Measurements from ENCODE around the gene AZU1.
"Not testable (repeated sequence)": the region's sequence is repeated elsewhere in the genome, so short reads cannot be mapped to it uniquely, and the experiment has no call there.

AZU1 gene

DNA sequence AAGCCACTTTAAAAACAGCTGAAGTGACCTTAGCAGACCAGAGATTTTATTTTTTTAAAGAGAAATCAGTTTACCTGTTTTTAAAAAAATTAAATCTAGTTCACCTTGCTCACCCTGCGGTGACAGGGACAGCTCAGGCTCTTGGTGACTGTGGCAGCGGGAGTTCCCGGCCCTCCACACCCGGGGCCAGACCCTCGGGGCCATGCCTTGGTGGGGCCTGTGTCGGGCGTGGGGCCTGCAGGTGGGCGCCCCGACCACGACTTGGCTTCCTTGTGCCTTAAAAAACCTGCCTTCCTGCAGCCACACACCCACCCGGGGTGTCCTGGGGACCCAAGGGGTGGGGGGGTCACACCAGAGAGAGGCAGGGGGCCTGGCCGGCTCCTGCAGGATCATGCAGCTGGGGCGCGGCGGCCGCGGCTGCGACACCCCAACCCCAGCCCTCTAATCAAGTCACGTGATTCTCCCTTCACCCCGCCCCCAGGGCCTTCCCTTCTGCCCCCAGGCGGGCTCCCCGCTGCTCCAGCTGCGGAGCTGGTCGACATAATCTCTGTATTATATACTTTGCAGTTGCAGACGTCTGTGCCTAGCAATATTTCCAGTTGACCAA is 16.7 kb upstream of the AZU1 start:
- DNase-seq (ENCODE audit: low read depth): no peak

DNA sequence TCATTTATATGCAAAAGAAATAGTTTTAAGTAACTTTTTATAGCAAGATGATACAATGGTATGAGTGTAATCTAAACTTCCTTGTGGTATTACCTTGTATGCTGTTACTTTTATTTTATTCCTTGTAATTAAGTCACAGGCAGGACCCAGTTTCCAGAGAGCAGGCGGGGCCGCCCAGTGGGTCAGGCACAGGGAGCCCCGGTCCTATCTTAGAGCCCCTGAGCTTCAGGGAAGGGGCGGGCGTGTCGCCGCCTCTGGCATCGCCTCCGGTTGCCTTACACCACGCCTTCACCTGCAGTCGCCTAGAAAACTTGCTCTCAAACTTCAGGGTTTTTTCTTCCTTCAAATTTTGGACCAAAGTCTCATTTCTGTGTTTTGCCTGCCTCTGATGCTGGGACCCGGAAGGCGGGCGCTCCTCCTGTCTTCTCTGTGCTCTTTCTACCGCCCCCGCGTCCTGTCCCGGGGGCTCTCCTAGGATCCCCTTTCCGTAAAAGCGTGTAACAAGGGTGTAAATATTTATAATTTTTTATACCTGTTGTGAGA is 16.1 kb upstream of the AZU1 start:
- no peak for DNase-seq (ENCODE audit: low read depth)

DNA sequence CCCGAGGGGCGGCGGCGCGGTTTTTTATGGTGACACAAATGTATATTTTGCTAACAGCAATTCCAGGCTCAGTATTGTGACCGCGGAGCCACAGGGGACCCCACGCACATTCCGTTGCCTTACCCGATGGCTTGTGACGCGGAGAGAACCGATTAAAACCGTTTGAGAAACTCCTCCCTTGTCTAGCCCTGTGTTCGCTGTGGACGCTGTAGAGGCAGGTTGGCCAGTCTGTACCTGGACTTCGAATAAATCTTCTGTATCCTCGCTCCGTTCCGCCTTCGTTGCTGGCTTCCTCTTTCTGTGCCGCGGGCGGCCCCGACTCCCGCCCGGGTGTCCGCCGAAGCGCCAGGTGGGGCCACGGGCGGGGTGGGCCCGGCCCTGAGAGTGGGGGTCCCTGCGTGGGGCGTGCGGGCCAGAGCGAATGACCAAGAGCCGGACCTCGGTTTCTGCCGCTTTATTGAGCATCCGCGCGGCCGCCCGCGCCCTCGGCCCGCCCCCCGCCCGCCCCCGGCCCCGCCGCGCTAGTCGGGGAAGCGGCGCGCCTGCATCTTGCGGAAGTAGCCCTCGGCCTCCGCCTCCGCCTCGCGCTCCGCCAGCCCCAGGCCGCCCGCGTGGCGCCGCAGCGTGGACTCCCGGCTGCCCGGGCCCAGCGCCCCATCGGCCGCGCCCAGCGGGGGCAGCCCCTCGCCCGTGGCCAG is 15.4 kb upstream of the AZU1 start:
- DNase-seq (ENCODE audit: low read depth): no peak

DNA sequence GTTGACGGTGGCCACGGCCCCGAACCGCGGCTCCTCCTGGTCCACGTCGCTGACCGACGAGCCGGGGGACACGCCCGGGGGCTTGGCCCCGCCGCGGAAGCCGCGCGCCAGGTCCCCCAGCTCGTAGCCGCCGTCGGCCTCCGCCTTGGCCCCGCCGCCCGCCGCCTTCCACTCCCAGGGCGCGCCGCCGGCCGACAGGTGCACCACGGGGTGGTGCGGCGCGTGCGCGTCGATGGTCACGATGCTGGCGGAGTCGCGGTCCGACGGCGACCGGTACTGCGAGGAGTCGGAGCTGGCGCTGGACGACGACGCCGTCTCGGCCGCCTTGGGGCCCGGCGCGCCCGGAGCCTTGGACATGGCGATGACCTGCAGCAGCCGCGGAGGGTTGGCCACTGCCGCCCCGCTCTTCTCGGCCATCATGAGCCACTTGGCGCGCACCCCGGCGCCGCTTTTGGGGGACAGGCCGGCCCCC is 14.9 kb upstream of the AZU1 start:
- DNase-seq (ENCODE audit: low read depth): no peak

DNA sequence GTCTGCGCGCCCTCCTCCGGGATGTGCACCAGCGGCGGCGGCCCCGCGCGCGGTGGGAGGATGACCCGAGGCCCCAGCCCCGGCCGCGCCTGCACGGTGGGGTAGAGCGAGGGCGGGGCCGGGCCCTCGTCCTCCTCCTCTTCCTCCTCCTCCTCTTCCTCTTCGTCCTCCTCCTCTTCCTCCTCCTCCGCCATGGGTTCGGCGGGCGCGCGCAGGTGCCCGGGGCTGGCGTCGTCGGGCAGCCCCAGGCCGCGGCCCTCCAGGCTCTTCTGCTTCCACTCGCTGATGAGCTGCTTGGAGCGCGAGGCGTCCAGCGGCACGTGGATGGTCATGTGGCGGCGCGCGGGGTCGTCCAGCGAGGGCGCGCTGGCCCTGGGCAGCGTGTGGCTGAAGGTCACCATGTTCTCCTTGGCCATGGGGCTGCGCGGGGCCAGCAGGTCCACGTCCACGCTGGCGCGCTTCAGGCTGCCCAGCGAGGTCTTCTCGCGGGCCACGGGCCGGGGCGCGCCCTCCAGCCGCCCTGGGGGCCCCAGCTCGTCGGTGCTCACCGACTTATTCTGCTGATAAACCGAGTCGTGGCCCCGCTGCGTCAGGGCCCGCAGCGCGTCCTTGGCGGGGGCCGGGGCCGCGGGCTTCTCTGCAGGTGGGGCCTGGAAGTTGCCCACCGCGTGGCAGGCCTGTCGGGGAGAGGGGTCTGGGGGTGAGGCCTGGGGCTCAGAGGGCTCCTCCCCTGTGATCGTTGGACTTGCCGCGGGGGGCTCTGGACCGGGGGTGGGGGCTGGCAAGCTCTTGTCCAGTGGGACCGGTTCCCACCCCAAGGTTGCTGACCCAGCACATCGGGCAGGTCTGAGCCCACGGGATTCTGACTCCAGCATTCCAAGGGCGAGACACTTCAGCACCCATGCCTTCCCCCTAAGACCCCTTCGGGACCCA is 14.2 kb upstream of the AZU1 start:
- no peak for DNase-seq (ENCODE audit: low read depth)

DNA sequence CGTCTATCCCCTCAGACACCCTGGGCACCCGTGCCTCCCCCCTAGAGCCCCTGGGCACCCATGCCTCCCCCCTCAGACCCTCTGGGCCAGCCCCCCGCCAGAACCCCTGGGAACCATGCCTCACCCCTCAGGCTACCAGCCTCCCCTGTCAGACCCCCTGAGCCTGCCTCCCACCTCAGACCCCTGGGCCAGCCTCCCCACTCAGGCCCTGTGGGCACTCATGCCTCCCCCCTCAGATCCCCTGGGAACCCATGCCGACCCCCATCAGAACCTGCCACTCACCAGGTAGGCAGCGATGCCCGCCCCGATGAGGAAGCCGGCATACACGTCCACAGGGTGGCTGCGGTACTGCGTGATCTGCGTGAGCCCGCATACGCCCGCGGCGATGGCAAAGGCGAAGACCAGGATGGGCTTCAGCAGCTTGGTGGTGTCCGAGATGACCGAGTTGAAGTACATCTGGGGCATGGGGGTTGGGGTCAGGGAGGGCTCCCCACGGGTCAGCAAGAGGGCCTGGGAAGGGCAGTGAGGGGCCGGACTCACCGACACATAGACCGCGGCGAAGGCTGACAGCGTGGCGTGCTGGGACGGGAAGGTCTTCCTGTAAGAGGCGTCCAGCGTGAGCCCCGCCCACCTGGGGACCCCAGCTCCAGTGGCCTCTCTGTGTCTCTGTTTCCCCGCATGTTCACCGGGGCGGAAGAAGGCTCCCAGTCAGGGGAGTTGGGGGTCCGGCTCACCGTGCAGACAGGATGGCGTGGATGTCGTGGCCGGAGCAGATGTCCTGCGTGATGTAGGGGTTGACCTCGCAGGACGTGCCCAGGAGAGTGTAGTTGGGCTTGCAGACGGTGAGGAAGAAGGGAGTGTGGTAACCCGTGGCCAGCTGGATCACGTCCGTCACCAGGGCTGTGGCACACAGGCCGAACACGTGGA is 13.2 kb upstream of the AZU1 start:
- DNase-seq (ENCODE audit: low read depth): no peak

DNA sequence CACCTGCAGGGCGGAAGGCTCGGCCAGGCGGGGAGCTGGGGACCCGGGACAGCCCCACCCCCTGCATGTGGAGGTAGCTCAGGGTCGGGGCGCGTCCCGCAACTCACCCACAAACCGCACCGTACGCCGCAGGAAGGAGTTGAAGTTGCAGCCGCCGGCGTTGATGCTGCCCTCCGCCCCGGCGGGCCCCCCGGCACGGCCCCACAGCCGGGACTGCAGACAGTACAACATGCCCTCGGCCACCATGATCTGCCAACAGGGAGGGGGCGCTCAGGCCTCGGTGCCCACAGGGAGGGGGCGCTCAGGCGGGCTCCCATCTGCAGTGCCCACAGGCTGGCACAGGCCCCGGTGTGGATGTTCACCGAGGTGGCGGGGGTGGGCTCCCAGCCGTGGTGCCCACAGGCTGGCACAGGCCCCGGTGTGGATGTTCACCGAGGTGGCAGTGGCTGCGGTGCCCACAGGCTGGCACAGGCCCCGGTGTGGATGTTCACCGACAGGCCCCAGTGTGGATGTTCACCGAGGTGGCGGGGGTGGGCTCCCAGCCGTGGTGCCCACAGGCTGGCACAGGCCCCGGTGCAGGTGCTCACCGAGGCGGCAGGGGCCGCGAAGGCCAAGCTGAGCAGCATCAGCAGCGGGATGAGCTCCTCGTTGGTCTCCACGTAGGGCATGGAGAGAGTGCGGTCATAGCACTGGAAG is 12.4 kb upstream of the AZU1 start:
- DNase-seq (ENCODE audit: low read depth): no peak

DNA sequence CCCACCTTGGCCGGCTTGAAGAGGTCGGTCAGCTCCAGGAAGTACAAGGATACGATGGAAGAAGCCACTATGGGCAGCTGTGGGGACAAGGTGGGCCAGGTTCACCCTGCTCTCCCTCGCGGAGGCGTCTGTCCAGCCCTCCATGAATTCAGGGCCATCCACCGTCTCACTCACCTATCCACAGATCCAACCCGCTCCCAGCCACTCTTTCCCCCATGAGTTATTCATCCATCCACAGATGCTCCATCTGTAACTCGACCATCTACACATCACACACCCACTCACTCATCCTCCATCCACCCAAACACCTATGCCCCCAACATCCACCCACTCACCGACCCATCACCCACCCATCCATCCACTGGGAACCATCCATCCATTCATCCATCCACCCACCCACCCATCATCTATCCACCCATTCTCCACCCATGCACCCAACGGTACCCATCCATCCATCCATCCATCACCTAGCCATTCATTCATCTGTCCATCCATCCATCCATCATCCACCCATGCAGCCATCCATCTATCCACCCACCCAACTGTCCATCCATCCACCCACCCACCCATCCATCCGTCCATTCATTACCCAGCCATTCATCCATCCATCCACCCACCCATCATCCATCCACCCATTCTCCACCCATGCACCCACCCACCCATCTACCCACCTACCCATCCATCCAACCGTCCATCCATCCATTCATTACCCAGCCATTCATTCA is 11.7 kb upstream of the AZU1 start:
- no peak for DNase-seq (ENCODE audit: low read depth)

DNA sequence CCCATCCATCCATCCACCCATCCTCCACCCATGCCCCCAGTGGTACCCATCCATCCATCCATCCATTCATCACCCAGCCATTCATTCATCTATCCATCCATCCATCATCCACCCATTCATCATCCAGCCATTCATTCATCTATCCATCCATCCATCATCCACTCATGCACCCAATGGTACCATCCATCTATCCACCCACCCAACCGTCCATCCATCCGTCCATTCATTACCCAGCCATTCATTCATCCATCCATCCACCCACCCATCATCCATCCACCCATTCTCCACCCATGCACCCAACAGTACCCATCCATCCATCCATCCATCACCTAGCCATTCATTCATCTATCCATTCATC is 11.2 kb upstream of the AZU1 start:
- no peak for DNase-seq (ENCODE audit: low read depth)

DNA sequence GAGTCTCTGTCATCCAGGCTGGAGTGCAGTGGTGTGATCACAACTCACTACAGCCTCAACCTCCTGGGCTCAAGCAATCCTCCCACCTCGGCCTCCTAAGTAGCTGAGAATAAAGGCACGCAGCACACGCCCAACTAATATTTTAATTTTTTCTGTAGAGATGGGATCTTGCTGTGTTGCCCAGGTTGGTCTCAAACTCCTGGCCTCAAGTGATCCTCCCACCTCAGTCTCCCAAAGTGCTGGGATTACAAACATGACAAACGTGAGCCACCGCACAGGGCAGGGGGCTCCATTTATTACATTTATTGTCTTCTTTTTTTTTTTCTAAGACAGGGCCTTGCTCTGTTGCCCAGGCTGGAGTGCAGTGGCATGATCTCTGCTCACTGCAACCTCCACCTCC is 7.4 kb upstream of the AZU1 start:
- not testable (repeated sequence) for DNase-seq (ENCODE audit: low read depth)

DNA sequence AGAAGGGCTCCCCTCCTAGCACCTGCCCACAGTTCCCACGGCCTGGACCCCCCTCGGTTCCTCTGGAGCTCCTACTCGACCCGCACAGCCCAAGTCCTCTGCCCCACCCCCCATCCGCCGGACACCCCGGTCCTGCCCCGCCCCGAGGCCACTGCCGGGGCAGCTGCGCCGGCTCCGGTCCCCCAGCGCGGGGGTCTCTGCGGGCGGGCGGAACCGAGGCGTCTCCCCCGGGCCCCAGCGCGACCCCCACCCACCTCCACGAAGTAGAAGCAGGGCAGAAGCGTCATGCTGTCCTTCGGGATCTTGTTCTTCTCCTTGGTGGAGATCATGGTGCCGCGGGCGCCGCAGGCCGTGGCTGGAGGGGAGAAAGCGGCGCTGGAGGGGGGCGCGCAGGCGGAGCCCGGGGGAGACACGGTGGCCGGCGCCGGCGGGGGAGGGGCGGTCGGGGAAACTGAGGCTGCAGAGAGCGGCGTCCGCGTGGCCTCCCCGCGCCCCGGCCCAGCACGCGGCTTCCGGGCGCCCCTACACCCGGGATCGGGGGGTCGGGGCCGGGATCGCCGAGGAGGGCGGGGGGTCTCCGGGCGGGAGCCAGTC is 6.3 kb upstream of the AZU1 start:
- no peak for DNase-seq (ENCODE audit: low read depth)

DNA sequence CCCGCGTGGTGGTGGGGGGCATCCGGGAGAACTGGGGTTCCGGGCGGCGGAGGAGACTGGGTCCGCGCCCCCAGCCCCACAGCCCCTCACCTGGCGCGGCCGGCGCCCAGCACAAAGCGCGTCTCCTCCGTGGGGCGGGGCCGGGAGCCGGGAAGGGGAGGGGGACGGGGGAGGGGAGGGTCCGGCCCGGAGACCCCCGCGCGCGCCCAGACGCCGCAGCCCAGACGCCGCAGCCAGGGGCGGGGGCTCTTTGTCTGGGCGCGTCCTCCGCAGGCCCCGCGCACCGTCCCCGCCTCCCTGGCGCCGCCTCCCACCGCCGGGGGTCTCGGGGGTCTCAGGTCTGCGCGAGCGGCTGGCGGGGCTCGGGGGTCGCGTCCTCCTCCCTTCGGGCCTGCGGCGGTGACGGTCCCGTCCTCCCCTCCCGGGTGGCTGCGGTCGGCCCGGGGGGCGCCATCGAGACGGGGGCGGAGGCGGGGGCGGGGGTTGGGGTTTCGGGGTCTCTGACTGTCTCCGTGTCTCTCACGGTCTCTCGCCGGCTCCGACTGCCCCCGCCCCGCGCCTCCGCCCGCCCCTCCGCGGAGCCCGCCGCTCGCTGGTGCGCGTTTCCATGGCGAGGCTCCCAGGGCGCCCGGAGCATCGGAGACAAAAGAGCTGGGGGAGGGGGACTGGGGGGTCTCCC is 5.7 kb upstream of the AZU1 start, which contains the start of gene PLPPR3:
Gene PLPPR3 (minus strand): TSS at position 131 of the 679 bp plus-strand sequence. CDS start 396 bp downstream, outside the sequence.
- no peak for DNase-seq (ENCODE audit: low read depth)

DNA sequence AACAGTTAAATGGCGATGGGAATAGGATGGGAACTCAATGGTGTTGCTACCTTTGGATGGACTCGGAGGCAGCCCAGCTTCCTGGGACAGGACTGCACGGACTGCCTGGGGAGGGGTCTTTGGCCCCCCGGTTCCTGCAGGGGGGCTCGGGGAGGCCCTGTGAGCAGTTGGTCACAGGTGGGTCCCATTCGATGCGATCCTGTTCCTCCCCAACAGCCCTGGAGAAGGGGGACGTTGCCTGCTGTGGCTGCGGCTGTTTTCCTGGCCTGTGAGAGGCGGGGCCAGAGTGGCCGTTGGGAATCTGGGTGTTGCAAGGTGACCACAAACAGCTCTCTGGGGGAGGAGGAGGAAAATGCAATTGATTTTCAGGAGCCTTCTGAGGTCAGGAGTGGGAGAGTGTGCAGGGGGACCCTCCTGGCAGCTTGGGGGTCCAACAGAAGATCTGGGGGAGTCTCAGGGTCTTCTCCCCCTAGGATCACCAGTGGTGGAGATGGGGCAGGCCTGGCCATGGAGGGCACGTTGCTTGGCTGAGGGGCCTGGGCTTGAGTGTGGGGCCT is 4.0 kb upstream of the AZU1 start:
- DNase-seq (ENCODE audit: low read depth): no peak

DNA sequence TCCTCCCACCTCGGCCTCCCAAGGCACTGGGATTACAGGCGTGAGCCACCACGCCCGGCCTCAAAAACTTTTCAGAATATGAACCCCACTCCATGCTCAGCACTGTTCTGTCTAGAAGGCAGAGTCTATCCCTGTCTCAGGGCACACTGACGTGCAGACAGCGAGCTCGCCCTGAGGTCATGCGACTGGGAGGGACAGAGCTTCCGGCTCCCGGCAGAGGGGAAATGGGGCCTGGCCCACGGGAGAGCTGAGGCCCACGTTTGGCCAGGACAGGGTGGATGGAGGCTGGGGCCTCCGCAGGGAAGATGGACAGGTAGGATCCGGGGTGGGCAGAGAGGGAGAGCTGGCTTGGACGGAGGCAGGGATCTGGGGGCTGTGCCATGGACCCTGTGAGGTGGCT is 2.8 kb upstream of the AZU1 start:
- no peak for DNase-seq (ENCODE audit: low read depth)

DNA sequence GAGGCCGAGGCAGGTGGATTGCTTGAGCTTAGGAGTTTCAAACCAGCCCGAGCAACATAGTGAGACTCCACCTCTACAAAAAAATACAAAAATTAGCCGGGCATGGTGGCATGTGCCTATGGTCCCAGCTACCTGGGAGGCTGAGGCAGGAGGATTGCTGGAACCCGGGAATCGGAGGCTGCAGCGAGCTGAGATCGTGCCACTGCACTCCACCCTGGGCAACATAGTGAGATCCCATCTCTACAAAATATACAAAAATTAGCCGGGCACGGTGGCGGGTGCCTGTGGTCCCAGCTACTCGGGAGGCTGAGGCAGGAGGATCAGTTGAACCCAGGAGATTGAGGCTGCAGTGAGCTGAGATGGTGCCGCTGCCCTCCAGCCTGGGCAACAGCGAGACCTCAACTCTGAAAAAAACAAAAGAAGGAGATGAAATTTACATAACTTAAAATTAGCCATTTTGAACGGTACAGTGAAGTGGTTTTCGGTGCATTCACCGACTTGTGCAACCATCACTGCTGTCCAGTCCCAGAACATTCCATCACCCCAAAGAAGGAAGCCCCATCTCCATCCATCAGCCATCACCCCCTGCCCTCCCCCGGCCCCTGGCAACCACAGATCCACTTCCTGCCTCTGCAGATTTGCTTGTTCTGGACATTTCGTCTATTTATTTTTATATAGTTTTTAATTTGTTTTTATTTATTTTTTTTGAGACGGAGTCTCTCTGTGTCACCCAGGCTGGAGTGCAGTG is 1.6 kb upstream of the AZU1 start:
- no peak for DNase-seq (ENCODE audit: low read depth)

DNA sequence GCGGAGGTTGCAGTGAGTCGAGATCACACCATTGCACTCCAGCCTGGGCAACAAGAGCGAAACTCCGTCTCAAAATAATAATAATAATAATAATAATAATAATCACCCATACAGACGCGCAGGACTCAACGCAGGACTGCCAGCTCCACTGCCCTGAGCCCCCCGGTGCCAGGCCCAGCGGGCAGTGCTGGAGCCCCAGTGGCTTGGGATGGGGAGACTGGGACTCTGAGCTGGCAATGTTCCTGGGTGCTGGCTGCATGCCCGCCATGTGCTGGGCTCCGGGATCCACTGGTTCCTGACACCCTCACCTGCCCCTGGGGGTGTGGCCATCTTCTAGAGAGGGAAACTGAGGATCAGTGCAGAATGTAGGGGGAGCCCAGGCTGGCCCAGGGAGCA is 325 bp upstream of the AZU1 start:
- DNase-seq (ENCODE audit: low read depth): no peak

DNA sequence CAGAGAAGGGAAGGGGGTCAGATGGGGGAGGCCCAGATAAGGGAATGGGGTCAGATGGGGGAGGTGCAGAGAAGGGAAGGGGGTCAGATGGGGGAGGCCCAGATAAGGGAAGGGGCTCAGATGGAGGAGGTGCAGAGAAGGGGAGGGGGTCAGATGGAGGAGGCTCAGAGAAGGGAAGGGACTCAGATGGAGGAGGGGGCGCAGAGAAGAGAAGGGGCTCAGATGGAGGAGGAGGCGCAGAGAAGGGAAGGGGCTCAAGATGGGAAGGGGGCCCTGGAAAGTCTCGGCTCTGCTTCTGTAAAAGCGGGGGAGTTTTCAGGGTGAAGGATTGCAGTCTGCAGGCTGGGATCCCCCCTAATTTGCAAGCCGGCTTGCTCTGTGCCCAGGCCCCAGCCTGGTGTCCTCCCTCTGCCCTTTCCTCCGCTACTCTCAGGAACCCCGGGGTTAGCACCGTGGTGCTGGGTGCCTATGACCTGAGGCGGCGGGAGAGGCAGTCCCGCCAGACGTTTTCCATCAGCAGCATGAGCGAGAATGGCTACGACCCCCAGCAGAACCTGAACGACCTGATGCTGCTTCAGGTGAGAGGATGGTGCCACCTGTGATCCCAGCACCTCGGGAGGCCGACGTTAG is 1.6 kb downstream of the AZU1 start:
- DNase-seq (ENCODE audit: low read depth): no peak

Measured in fibroblast of the conjunctiva (primary cell).